NB4 (cell line): Measurements from ENCODE around the gene AVL9.

Source experiments
- POLR2A ChIP-seq: IDR thresholded peaks from 2 replicates; pipeline ENCODE4 v1.6.1; 2011; ENCODE audit warnings: mild to moderate bottlenecking; ENCODE audit not compliant: insufficient read length; ENCODE audit errors: extremely low read depth
- TF ChIP-seq, protein P1 (sequence below): IDR thresholded peaks from one replicate; pipeline ENCODE4 v1.5.1; 2012; ENCODE audit warnings: low read depth, low read length
- TF ChIP-seq, protein P2 (sequence below): IDR thresholded peaks from 2 replicates; pipeline ENCODE4 v1.6.1; 2011; ENCODE audit warnings: low read depth, low read length

DNA sequence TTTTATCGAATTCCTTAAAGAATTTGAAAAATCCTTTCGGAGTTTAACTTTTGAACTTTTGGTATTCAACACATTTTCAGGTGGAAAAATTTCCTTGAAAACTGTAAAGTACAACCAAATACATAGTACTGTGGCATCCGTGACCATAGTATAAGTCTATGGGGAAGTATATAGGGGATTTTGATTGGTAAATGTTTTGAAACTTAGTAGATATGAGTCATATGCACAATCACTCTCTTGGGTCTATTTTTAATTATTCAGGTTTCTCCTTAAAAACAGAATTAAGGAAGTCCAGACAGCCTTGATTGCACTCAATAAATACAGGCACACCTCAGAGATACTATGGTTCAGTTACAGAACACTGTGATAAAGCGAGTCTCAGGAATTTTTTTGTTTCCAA lies 64.2 kb downstream of the AVL9 start:
- TF ChIP-seq, protein P1, sequence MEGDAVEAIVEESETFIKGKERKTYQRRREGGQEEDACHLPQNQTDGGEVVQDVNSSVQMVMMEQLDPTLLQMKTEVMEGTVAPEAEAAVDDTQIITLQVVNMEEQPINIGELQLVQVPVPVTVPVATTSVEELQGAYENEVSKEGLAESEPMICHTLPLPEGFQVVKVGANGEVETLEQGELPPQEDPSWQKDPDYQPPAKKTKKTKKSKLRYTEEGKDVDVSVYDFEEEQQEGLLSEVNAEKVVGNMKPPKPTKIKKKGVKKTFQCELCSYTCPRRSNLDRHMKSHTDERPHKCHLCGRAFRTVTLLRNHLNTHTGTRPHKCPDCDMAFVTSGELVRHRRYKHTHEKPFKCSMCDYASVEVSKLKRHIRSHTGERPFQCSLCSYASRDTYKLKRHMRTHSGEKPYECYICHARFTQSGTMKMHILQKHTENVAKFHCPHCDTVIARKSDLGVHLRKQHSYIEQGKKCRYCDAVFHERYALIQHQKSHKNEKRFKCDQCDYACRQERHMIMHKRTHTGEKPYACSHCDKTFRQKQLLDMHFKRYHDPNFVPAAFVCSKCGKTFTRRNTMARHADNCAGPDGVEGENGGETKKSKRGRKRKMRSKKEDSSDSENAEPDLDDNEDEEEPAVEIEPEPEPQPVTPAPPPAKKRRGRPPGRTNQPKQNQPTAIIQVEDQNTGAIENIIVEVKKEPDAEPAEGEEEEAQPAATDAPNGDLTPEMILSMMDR = no peak
- TF ChIP-seq, protein P2, sequence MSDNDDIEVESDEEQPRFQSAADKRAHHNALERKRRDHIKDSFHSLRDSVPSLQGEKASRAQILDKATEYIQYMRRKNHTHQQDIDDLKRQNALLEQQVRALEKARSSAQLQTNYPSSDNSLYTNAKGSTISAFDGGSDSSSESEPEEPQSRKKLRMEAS = no peak
- TF ChIP-seq POLR2A = no peak
